OCI-LY3 (cell line): ENCODE results near the gene B2M.
A peak's percentile ranks its signal among the peaks of the same experiment; 100 is the strongest.

ENCODE experiments used
- H2AFZ ChIP-seq: fragments of 200-600, 300-600 bp; shearing (Covaris generic); 2 replicates; pipeline ENCODE4 v1.6.0; 2014; ENCODE audit warnings: antibody characterized with exemption, low read depth, low read length
- H3K27ac ChIP-seq: fragments of 200-600, 300-600 bp; sonication (generic); 2 replicates; pipeline ENCODE4 v1.5.1; 2014; ENCODE audit warnings: mild to moderate bottlenecking, low read length, moderate library complexity, mixed read lengths
- H3K27me3 ChIP-seq: fragments of 200-600, 300-600 bp; sonication (generic); 2 replicates; pipeline ENCODE4 v1.6.1; 2014; ENCODE audit warnings: low read depth, low read length, mixed read lengths
- H3K36me3 ChIP-seq: fragments of 200-600, 300-600 bp; sonication (generic); replicated peaks from 2 replicates; pipeline ENCODE3; 2014; ENCODE audit warnings: low read depth, low read length, mixed read lengths
- H3K4me1 ChIP-seq: fragments of 300-600, 200-600 bp; sonication (generic); 2 replicates; pipeline ENCODE4 v1.6.1; 2014; ENCODE audit warnings: low read length, mixed read lengths
- H3K4me2 ChIP-seq: fragments of 200-600, 300-600 bp; sonication (generic); 2 replicates; pipeline ENCODE4 v1.6.1; 2014; ENCODE audit warnings: low read length, mixed read lengths
- H3K4me3 ChIP-seq: fragments of 300-600, 200-600 bp; sonication (generic); 2 replicates; pipeline ENCODE4 v1.5.1; 2014; ENCODE audit warnings: antibody characterized with exemption, mild to moderate bottlenecking, low read length, moderate library complexity
- H3K79me2 ChIP-seq: fragments of 300-600, 200-600 bp; shearing (Covaris generic); 2 replicates; pipeline ENCODE4 v1.6.1; 2014; ENCODE audit warnings: mild to moderate bottlenecking, low read length, mixed read lengths
- H3K9ac ChIP-seq: fragments of 300-600, 200-600 bp; shearing (Covaris generic); 2 replicates; pipeline ENCODE4 v1.6.0; 2014; ENCODE audit warnings: mild to moderate bottlenecking, low read length, moderate library complexity
- H3K9me3 ChIP-seq: fragments of 200-600, 300-600 bp; shearing (Covaris generic); 2 replicates; pipeline ENCODE4 v1.6.1; 2014; ENCODE audit warnings: low read length, mixed read lengths; ENCODE audit not compliant: insufficient read depth
- H4K20me1 ChIP-seq: fragments of 200-600, 300-600 bp; sonication (generic); 2 replicates; pipeline ENCODE4 v1.6.1; 2016; ENCODE audit warnings: low read length, mixed read lengths; ENCODE audit not compliant: insufficient read depth
- EZH2phosphoT487 ChIP-seq: fragments of 200-600 bp; shearing (Covaris generic); IDR thresholded peaks from 2 replicates; pipeline ENCODE4 v1.6.1; 2018; ENCODE audit warnings: antibody characterized with exemption, mixed run types, low read depth
- TF ChIP-seq, protein P1 (sequence below): fragments of 200-600, 300-600 bp; sonication (generic); IDR thresholded peaks from 2 replicates; pipeline ENCODE4 v1.5.1; 2014; ENCODE audit warnings: antibody characterized with exemption, low read length, low read depth

B2M gene

DNA sequence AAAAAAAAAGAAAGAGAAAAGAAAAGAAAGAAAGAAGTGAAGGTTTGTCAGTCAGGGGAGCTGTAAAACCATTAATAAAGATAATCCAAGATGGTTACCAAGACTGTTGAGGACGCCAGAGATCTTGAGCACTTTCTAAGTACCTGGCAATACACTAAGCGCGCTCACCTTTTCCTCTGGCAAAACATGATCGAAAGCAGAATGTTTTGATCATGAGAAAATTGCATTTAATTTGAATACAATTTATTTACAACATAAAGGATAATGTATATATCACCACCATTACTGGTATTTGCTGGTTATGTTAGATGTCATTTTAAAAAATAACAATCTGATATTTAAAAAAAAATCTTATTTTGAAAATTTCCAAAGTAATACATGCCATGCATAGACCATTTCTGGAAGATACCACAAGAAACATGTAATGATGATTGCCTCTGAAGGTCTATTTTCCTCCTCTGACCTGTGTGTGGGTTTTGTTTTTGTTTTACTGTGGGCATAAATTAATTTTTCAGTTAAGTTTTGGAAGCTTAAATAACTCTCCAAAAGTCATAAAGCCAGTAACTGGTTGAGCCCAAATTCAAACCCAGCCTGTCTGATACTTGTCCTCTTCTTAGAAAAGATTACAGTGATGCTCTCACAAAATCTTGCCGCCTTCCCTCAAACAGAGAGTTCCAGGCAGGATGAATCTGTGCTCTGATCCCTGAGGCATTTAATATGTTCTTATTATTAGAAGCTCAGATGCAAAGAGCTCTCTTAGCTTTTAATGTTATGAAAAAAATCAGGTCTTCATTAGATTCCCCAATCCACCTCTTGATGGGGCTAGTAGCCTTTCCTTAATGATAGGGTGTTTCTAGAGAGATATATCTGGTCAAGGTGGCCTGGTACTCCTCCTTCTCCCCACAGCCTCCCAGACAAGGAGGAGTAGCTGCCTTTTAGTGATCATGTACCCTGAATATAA is 2.0 kb downstream of the B2M start:
- H3K9me3 ChIP-seq, result no peaks in the 10 kb centered on the region
- H3K4me1 ChIP-seq, result peaks cover 61% of the 10 kb centered on the region
- H2AFZ ChIP-seq, result no peak overlapping the region
- peaks cover 91% of the 10 kb centered on the region for H3K79me2 ChIP-seq
- peak overlapping the region; percentile 96 for H3K27ac ChIP-seq
- no peaks in the 10 kb centered on the region for H3K27me3 ChIP-seq
- H3K9ac ChIP-seq, result peak overlapping the region; percentile 99
- TF ChIP-seq, protein P1, sequence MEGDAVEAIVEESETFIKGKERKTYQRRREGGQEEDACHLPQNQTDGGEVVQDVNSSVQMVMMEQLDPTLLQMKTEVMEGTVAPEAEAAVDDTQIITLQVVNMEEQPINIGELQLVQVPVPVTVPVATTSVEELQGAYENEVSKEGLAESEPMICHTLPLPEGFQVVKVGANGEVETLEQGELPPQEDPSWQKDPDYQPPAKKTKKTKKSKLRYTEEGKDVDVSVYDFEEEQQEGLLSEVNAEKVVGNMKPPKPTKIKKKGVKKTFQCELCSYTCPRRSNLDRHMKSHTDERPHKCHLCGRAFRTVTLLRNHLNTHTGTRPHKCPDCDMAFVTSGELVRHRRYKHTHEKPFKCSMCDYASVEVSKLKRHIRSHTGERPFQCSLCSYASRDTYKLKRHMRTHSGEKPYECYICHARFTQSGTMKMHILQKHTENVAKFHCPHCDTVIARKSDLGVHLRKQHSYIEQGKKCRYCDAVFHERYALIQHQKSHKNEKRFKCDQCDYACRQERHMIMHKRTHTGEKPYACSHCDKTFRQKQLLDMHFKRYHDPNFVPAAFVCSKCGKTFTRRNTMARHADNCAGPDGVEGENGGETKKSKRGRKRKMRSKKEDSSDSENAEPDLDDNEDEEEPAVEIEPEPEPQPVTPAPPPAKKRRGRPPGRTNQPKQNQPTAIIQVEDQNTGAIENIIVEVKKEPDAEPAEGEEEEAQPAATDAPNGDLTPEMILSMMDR, result peak; percentile 24
- no peak for TF ChIP-seq EZH2phosphoT487
- H3K36me3 ChIP-seq, result peaks cover 68% of the 10 kb centered on the region
- peak overlapping the region; percentile 96 for H3K4me3 ChIP-seq
- peaks cover 65% of the 10 kb centered on the region for H4K20me1 ChIP-seq
- peak overlapping the region; percentile 92 for H3K4me2 ChIP-seq

GRCh38 chr15:44715142-44715796 is 4.0 kb downstream of the B2M start:
- H3K27ac ChIP-seq, result peak overlapping the region; percentile 96
- 0 out of 2 replicates have a peak overlapping the region, but pooled peaks have one; percentile 99 for H3K9ac ChIP-seq
- H3K4me3 ChIP-seq, result peak overlapping the region; percentile 96
- H2AFZ ChIP-seq, result no peak overlapping the region
- H3K36me3 ChIP-seq, result peaks cover 71% of the 10 kb centered on the region
- H3K4me2 ChIP-seq, result peak overlapping the region; percentile 92
- no peaks in the 10 kb centered on the region for H3K9me3 ChIP-seq
- peaks cover 72% of the 10 kb centered on the region for H3K4me1 ChIP-seq
- TF ChIP-seq, protein P1, result no peak
- no peak for TF ChIP-seq EZH2phosphoT487
- H3K79me2 ChIP-seq, result peaks cover 80% of the 10 kb centered on the region
- no peaks in the 10 kb centered on the region for H3K27me3 ChIP-seq
- H4K20me1 ChIP-seq, result peaks cover 68% of the 10 kb centered on the region

DNA sequence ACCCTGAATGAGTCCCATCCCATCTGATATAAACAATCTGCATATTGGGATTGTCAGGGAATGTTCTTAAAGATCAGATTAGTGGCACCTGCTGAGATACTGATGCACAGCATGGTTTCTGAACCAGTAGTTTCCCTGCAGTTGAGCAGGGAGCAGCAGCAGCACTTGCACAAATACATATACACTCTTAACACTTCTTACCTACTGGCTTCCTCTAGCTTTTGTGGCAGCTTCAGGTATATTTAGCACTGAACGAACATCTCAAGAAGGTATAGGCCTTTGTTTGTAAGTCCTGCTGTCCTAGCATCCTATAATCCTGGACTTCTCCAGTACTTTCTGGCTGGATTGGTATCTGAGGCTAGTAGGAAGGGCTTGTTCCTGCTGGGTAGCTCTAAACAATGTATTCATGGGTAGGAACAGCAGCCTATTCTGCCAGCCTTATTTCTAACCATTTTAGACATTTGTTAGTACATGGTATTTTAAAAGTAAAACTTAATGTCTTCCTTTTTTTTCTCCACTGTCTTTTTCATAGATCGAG is 4.5 kb downstream of the B2M start:
- H3K4me2 ChIP-seq, result peak overlapping the region; percentile 92
- TF ChIP-seq EZH2phosphoT487, result no peak
- TF ChIP-seq, protein P1, result no peak
- no peaks in the 10 kb centered on the region for H3K9me3 ChIP-seq
- H3K27ac ChIP-seq, result peak overlapping the region; percentile 96
- H3K27me3 ChIP-seq, result no peaks in the 10 kb centered on the region
- H3K36me3 ChIP-seq, result peaks cover 76% of the 10 kb centered on the region
- H3K4me1 ChIP-seq, result peaks cover 76% of the 10 kb centered on the region
- H2AFZ ChIP-seq, result no peak overlapping the region
- peaks cover 78% of the 10 kb centered on the region for H3K79me2 ChIP-seq
- peak overlapping the region; percentile 96 for H3K4me3 ChIP-seq
- H3K9ac ChIP-seq, result no peak overlapping the region
- peaks cover 68% of the 10 kb centered on the region for H4K20me1 ChIP-seq
